Suprapubic skin (tissue), 4 donors: ENCODE measurements around the gene DNAH9. TPM values are rescaled to one million over a fixed set of nuclear protein-coding genes. Genes with fewer than 3 reads are reported as not detected.

Experiments used
- DNase-seq, 2 donors: peaks; one replicate each; pipeline ENCODE4 v3.0.0-alpha.2; 2019; ENCODE audit warnings: low spot score in 2 of 2
- H3K27ac ChIP-seq: fragments of 200-600 bp; sonication (generic); one replicate; pipeline ENCODE4 v1.5.1; 2019
- H3K27me3 ChIP-seq: fragments of 200-600 bp; sonication (generic); one replicate; pipeline ENCODE4 v1.5.1; 2019
- H3K36me3 ChIP-seq: fragments of 200-600 bp; sonication (generic); one replicate; pipeline ENCODE4 v1.5.1; 2019
- H3K4me1 ChIP-seq: fragments of 200-600 bp; sonication (generic); one replicate; pipeline ENCODE4 v1.5.1; 2019
- H3K4me3 ChIP-seq: fragments of 200-600 bp; sonication (generic); one replicate; pipeline ENCODE4 v1.5.1; 2019; ENCODE audit warnings: mild to moderate bottlenecking
- H3K9me3 ChIP-seq: fragments of 200-600 bp; sonication (generic); one replicate; pipeline ENCODE4 v1.5.1; 2019
- CTCF ChIP-seq, 2 donors: fragments of 200-600 bp in 1 of 2; fragments of 450-650 bp in 1 of 2; sonication (generic) in 1 of 2; IDR thresholded peaks; one replicate each; pipeline ENCODE4 v1.5.1; 2016 to 2019; ENCODE audit warnings: antibody characterized with exemption in 2 of 2, mild to moderate bottlenecking in 1 of 2, moderate library complexity in 1 of 2
- EP300 ChIP-seq: sonication (generic); formaldehyde crosslinking; IDR thresholded peaks from one replicate; pipeline ENCODE4 v1.6.1; 2017; ENCODE audit warnings: antibody characterized with exemption
- POLR2A ChIP-seq, 2 donors: fragments of 450-650 bp; IDR thresholded peaks; one replicate each; pipeline ENCODE4 v1.6.1; 2017; ENCODE audit warnings: antibody characterized with exemption in 2 of 2, mild to moderate bottlenecking in 2 of 2, moderate library complexity in 2 of 2
- POLR2AphosphoS5 ChIP-seq, 3 donors: sonication (generic); formaldehyde crosslinking; IDR thresholded peaks; one replicate each; pipeline ENCODE4 v1.6.1; 2017; ENCODE audit warnings: antibody characterized with exemption in 3 of 3
- WGBS: methylation state at CpG from one replicate; pipeline ENCODE4 v1.1.5; 2018; 5-methylcytosine and 5-hydroxymethylcytosine counted together
- total RNA-seq, 4 donors: library from RNA; depleted of rRNA; stranded (reverse); fragments of >200 nt; gene quantifications; one replicate each; pipeline ENCODE4 v1.1.0, GENCODE V29; 2016

The DNAH9 gene
- total RNA-seq, 4 donors from 2014 or later, result 3.0 to 14.2 (median 4.1) TPM

GRCh38 chr17:11813278-11813677, 215.0 kb downstream of the DNAH9 start:
- Histone ChIP-seq H3K27ac (no peak overlapping the region), H3K36me3 (no peaks in the 10 kb centered on the region), H3K9me3 (no peaks in the 10 kb centered on the region), H3K4me3 (no peak overlapping the region), H3K27me3 (no peaks in the 10 kb centered on the region), H3K4me1 (no peaks in the 10 kb centered on the region)
- no peak for TF ChIP-seq POLR2A (IDR thresholded peaks at IDR 0.05)
- no peak for TF ChIP-seq CTCF (IDR thresholded peaks at IDR 0.05)
- no peak for TF ChIP-seq EP300
- TF ChIP-seq POLR2AphosphoS5 (IDR thresholded peaks at IDR 0.05), result no peak
- no peak for DNase-seq
- 94% methylated on average over 4 of the region's 4 CpGs for WGBS

GRCh38 chr17:11813871-11814270, 215.6 kb downstream of the DNAH9 start:
- Histone ChIP-seq H3K27ac (no peak overlapping the region), H3K4me1 (no peaks in the 10 kb centered on the region), H3K9me3 (no peaks in the 10 kb centered on the region), H3K4me3 (no peak overlapping the region), H3K27me3 (no peaks in the 10 kb centered on the region), H3K36me3 (no peaks in the 10 kb centered on the region)
- TF ChIP-seq POLR2A (IDR thresholded peaks at IDR 0.05) (no peak), CTCF (IDR thresholded peaks at IDR 0.05) (no peak), EP300 (no peak), POLR2AphosphoS5 (IDR thresholded peaks at IDR 0.05) (no peak)
- DNase-seq, result no peak

- no peaks in the 10 kb centered on the region for H3K27me3 ChIP-seq
- 53% methylated on average over 3 of the region's 3 CpGs for WGBS
- H3K4me3 ChIP-seq, result no peak overlapping the region
- H3K9me3 ChIP-seq, result no peaks in the 10 kb centered on the region
- H3K4me1 ChIP-seq, result no peaks in the 10 kb centered on the region
- no peak overlapping the region for H3K27ac ChIP-seq
- no peaks in the 10 kb centered on the region for H3K36me3 ChIP-seq
- DNase-seq, result no peak
- TF ChIP-seq CTCF (IDR thresholded peaks at IDR 0.05) (no peak), POLR2A (IDR thresholded peaks at IDR 0.05) (no peak), POLR2AphosphoS5 (IDR thresholded peaks at IDR 0.05) (no peak), EP300 (no peak)
These were observed 216.5 kb downstream of the DNAH9 start for GRCh38 chr17:11814655-11815262.

- H3K9me3 ChIP-seq, result no peaks in the 10 kb centered on the region
- H3K4me1 ChIP-seq, result no peaks in the 10 kb centered on the region
- 90% methylated on average over 2 of the region's 2 CpGs for WGBS
- DNase-seq, result no peak
- TF ChIP-seq POLR2A (IDR thresholded peaks at IDR 0.05) (no peak), EP300 (no peak), CTCF (IDR thresholded peaks at IDR 0.05) (no peak), POLR2AphosphoS5 (IDR thresholded peaks at IDR 0.05) (no peak)
- H3K4me3 ChIP-seq, result no peak overlapping the region
- H3K27ac ChIP-seq, result no peak overlapping the region
- H3K27me3 ChIP-seq, result no peaks in the 10 kb centered on the region
- no peaks in the 10 kb centered on the region for H3K36me3 ChIP-seq
These were observed 218.1 kb downstream of the DNAH9 start for GRCh38 chr17:11816409-11816808.

- no peaks in the 10 kb centered on the region for H3K36me3 ChIP-seq
- H3K9me3 ChIP-seq, result no peaks in the 10 kb centered on the region
- no peak overlapping the region for H3K4me3 ChIP-seq
- WGBS, result 68% methylated on average over 5 of the region's 5 CpGs
- H3K4me1 ChIP-seq, result no peaks in the 10 kb centered on the region
- H3K27ac ChIP-seq, result no peak overlapping the region
- no peaks in the 10 kb centered on the region for H3K27me3 ChIP-seq
- TF ChIP-seq POLR2AphosphoS5 (IDR thresholded peaks at IDR 0.05) (no peak), EP300 (no peak), POLR2A (IDR thresholded peaks at IDR 0.05) (no peak), CTCF (IDR thresholded peaks at IDR 0.05) (no peak)
- no peak for DNase-seq
These were observed 225.6 kb downstream of the DNAH9 start for GRCh38 chr17:11823862-11824261.
